HepG2 (cell line): Measurements from ENCODE around the gene RANGRF. TPM values are rescaled to one million over a fixed set of nuclear protein-coding genes. Genes with fewer than 3 reads are reported as not detected.

Experiments used
- BATF2 ChIP-seq: sonication (generic); formaldehyde crosslinking; IDR thresholded peaks from 2 replicates; pipeline ENCODE4 v1.8.0; 2022; ENCODE audit warnings: mild to moderate bottlenecking, missing genetic modification reagents, moderate library complexity
- CCAR2 ChIP-seq: fragments of 200-400 bp; formaldehyde crosslinking; optimal IDR thresholded peaks from 2 replicates; pipeline ENCODE3; 2018; ENCODE audit warnings: low read depth, mild to moderate bottlenecking, low read length, moderate library complexity
- CREB1 ChIP-seq, 2 experiments: fragments of 450-650 bp in 1 of 2; IDR thresholded peaks; 2 replicates each; pipeline ENCODE4 v1.6.1; 2016 to 2017; ENCODE audit warnings: control low read depth in 1 of 2, mild to moderate bottlenecking in 1 of 2, missing compliant biosample characterization in 1 of 2, missing genetic modification characterization in 1 of 2
- GATAD1 ChIP-seq: IDR thresholded peaks from 2 replicates; pipeline ENCODE4 v1.6.1; 2016; ENCODE audit warnings: missing genetic modification reagents, missing compliant biosample characterization
- KMT2A ChIP-seq: sonication (generic); formaldehyde crosslinking; IDR thresholded peaks from 2 replicates; pipeline ENCODE4 v1.4.0; 2020; ENCODE audit warnings: missing genetic modification reagents
- MAFK ChIP-seq, 2 experiments: IDR thresholded peaks in 1 of 2; conservative IDR thresholded peaks in 1 of 2; 2 replicates each; pipeline ENCODE4 v1.6.1; 2011; ENCODE audit warnings: improper control_type of control experiment in 2 of 2, low read length in 2 of 2
- MATR3 ChIP-seq: sonication (generic); formaldehyde crosslinking; IDR thresholded peaks from 2 replicates; pipeline ENCODE4 v1.4.0; 2020; ENCODE audit warnings: missing genetic modification reagents
- NFKB2 ChIP-seq: sonication (generic); formaldehyde crosslinking; IDR thresholded peaks from 2 replicates; pipeline ENCODE4 v1.4.0; 2020; ENCODE audit warnings: missing genetic modification reagents, borderline replicate concordance
- PITX1 ChIP-seq: sonication (generic); formaldehyde crosslinking; IDR thresholded peaks from 2 replicates; pipeline ENCODE4 v1.5.1; 2020; ENCODE audit warnings: mild to moderate bottlenecking, missing genetic modification reagents
- RFXANK ChIP-seq: IDR thresholded peaks from 2 replicates; pipeline ENCODE4 v1.6.1; 2016
- SATB2 ChIP-seq: sonication (generic); formaldehyde crosslinking; IDR thresholded peaks from 2 replicates; pipeline ENCODE4 v1.5.0; 2020; ENCODE audit warnings: missing genetic modification reagents
- SIN3B ChIP-seq: fragments of 150-350 bp; IDR thresholded peaks from 2 replicates; pipeline ENCODE4 v1.6.1; 2014; ENCODE audit warnings: low read length
- SMC3 ChIP-seq: IDR thresholded peaks from 2 replicates; pipeline ENCODE4 v1.6.1; 2011; ENCODE audit warnings: low read length, improper control_type of control experiment
- SMYD3 ChIP-seq: sonication (generic); formaldehyde crosslinking; IDR thresholded peaks from 2 replicates; pipeline ENCODE4 v1.8.1; 2023; ENCODE audit warnings: mild to moderate bottlenecking, missing genetic modification reagents
- SRSF4 ChIP-seq: fragments of 200-400 bp; formaldehyde crosslinking; IDR thresholded peaks from one replicate; pipeline ENCODE4 v1.6.1; 2018; ENCODE audit warnings: mild to moderate bottlenecking, low read depth, low read length, moderate library complexity; ENCODE audit not compliant: poor library complexity, severe bottlenecking
- STAG1 ChIP-seq: sonication (generic); formaldehyde crosslinking; IDR thresholded peaks from 2 replicates; pipeline ENCODE4 v1.4.0; 2020; ENCODE audit warnings: missing genetic modification reagents
- TAF15 ChIP-seq: fragments of 200-400 bp; formaldehyde crosslinking; IDR thresholded peaks from one replicate; pipeline ENCODE4 v1.6.1; 2018; ENCODE audit warnings: mild to moderate bottlenecking, low read depth, low read length; ENCODE audit not compliant: poor library complexity, severe bottlenecking
- TFDP1 ChIP-seq: IDR thresholded peaks from 2 replicates; pipeline ENCODE4 v1.6.1; 2016; ENCODE audit warnings: missing compliant biosample characterization, missing genetic modification reagents, borderline replicate concordance
- ZNF3 ChIP-seq: IDR thresholded peaks from 2 replicates; pipeline ENCODE4 v1.7.0; 2017; ENCODE audit warnings: inconsistent platforms
- ZNF670 ChIP-seq: sonication (generic); formaldehyde crosslinking; IDR thresholded peaks from 2 replicates; pipeline ENCODE4 v1.8.0; 2022; ENCODE audit warnings: mild to moderate bottlenecking, missing genetic modification reagents, borderline replicate concordance
- ZNF792 ChIP-seq: IDR thresholded peaks from 2 replicates; pipeline ENCODE4 v1.6.1; 2016
- ZNF839 ChIP-seq: sonication (generic); formaldehyde crosslinking; IDR thresholded peaks from 2 replicates; pipeline ENCODE4 v1.4.0; 2020; ENCODE audit warnings: missing genetic modification reagents, mild to moderate bottlenecking, borderline replicate concordance
- polyA plus RNA-seq, 8 experiments: library from polyadenylated mRNA; depleted of rRNA in 3 of 8; stranded (reverse) in 7 of 8; unstranded in 1 of 8; fragments of >200 nt; fragmentation: Illumina TruSeq in 4 of 8; extraction: Trizol in 4 of 8; gene quantifications; 2 replicates each; pipeline versions ENCODE4 v1.2.1 to v1.2.3, GENCODE V29; 2011 to 2016; ENCODE audit warnings: low read depth in 4 of 8, missing spikeins in 1 of 8, mixed read lengths in 1 of 8; ENCODE audit not compliant: insufficient read depth in 1 of 8
- total RNA-seq, 5 experiments: library from RNA; depleted of rRNA; stranded (reverse); fragments of >200 nt; fragmentation: Illumina TruSeq; extraction: Trizol; gene quantifications; 2 replicates each; pipeline ENCODE4 v1.2.3, GENCODE V29; 2016; ENCODE audit warnings: low read depth in 1 of 5
- TF ChIP-seq, protein P1 (sequence below): sonication (generic); formaldehyde crosslinking; IDR thresholded peaks from 2 replicates; pipeline ENCODE4 v1.4.0; 2020; ENCODE audit warnings: missing genetic modification reagents
- TF ChIP-seq, protein P2 (sequence below): sonication (generic); formaldehyde crosslinking; IDR thresholded peaks from 2 replicates; pipeline ENCODE4 v1.4.0; 2020; ENCODE audit warnings: missing genetic modification reagents

Gene RANGRF
- total and polyA plus RNA-seq, 2 of the 13 experiments (the other 11 are each of a cell fraction or from before 2014, with no cell fraction given), result 18.6 to 40.7 TPM

- TF ChIP-seq, protein P1, sequence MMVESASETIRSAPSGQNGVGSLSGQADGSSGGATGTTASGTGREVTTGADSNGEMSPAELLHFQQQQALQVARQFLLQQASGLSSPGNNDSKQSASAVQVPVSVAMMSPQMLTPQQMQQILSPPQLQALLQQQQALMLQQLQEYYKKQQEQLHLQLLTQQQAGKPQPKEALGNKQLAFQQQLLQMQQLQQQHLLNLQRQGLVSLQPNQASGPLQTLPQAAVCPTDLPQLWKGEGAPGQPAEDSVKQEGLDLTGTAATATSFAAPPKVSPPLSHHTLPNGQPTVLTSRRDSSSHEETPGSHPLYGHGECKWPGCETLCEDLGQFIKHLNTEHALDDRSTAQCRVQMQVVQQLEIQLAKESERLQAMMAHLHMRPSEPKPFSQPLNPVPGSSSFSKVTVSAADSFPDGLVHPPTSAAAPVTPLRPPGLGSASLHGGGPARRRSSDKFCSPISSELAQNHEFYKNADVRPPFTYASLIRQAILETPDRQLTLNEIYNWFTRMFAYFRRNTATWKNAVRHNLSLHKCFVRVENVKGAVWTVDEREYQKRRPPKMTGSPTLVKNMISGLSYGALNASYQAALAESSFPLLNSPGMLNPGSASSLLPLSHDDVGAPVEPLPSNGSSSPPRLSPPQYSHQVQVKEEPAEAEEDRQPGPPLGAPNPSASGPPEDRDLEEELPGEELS, result peak; percentile 91
- no peak for TF ChIP-seq RFXANK
- no peak for TF ChIP-seq CREB1 (IDR thresholded peaks at IDR 0.05)
- peak; percentile 73 for TF ChIP-seq CREB1 (CRISPR knock-in tag; IDR thresholded peaks at IDR 0.05)
- no peak for TF ChIP-seq MATR3 (CRISPR knock-in tag)
- TF ChIP-seq ZNF3, result peak; percentile 89
- no peak for TF ChIP-seq SIN3B
- TF ChIP-seq GATAD1 (CRISPR knock-in tag), result peak; percentile 32; the same call in 1 of the 2 replicates
- no peak for TF ChIP-seq CCAR2
- TF ChIP-seq BATF2 (CRISPR knock-in tag), result no peak
- no peak for TF ChIP-seq KMT2A
- TF ChIP-seq STAG1 (CRISPR knock-in tag), result 0 out of 2 replicates have a peak, but pooled peaks have one; percentile 2
- TF ChIP-seq ZNF670, result peak; percentile 51; the same call in 1 of the 2 replicates
- TF ChIP-seq, protein P2, sequence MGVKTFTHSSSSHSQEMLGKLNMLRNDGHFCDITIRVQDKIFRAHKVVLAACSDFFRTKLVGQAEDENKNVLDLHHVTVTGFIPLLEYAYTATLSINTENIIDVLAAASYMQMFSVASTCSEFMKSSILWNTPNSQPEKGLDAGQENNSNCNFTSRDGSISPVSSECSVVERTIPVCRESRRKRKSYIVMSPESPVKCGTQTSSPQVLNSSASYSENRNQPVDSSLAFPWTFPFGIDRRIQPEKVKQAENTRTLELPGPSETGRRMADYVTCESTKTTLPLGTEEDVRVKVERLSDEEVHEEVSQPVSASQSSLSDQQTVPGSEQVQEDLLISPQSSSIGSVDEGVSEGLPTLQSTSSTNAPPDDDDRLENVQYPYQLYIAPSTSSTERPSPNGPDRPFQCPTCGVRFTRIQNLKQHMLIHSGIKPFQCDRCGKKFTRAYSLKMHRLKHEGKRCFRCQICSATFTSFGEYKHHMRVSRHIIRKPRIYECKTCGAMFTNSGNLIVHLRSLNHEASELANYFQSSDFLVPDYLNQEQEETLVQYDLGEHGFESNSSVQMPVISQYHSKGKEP (CRISPR knock-in tag), result no peak
- no peak for TF ChIP-seq ZNF792 (CRISPR knock-in tag)
- TF ChIP-seq ZNF839 (CRISPR knock-in tag), result no peak
- no peak for TF ChIP-seq TFDP1 (CRISPR knock-in tag)
- no peak for TF ChIP-seq NFKB2 (CRISPR knock-in tag)
- TF ChIP-seq TAF15, result no peak
- TF ChIP-seq PITX1 (CRISPR knock-in tag), result no peak; the same call in 1 of the 2 replicates
- TF ChIP-seq SMC3, result peak; percentile 6; the same call in 1 of the 2 replicates
- no peak for TF ChIP-seq SMYD3
- TF ChIP-seq SATB2 (CRISPR knock-in tag), result no peak
- TF ChIP-seq SRSF4, result no peak
- no peak for TF ChIP-seq MAFK (conservative IDR thresholded peaks at IDR 0.05 in 1 of 2, IDR thresholded peaks at IDR 0.05 in 1 of 2; ENCODE audit: low read length in 2 of 2)
These were observed 14.5 kb upstream of the RANGRF start (continued) for GRCh38 chr17:8273884-8274444.
